WERI-Rb-1 (cell line): ENCODE measurements around the gene CLEC16A.

Source experiments
- DNase-seq: peaks from one replicate; pipeline ENCODE4 v3.0.0-alpha.2; 2020
- H3K27ac ChIP-seq: fragments of 250-450 bp; sonication (Bioruptor Pico); 2 replicates; pipeline ENCODE4 v1.5.1; 2020; ENCODE audit warnings: mild to moderate bottlenecking, moderate library complexity
- H3K27me3 ChIP-seq: fragments of 250-450 bp; sonication (Bioruptor Pico); 2 replicates; pipeline ENCODE4 v1.5.1; 2021; ENCODE audit warnings: mild to moderate bottlenecking, low read depth, moderate library complexity; ENCODE audit not compliant: insufficient read depth, severe bottlenecking
- H3K36me3 ChIP-seq: fragments of 250-450 bp; sonication (Bioruptor Pico); 2 replicates; pipeline ENCODE4 v1.5.1; 2020; ENCODE audit warnings: mild to moderate bottlenecking, moderate library complexity
- H3K4me3 ChIP-seq: 2 replicates; pipeline ENCODE4 v1.5.1; 2011; ENCODE audit warnings: low read depth, mild to moderate bottlenecking, control low read depth, low read length
- H3K9me3 ChIP-seq: fragments of 250-450 bp; sonication (Bioruptor Pico); 2 replicates; pipeline ENCODE4 v1.5.1; 2021; ENCODE audit warnings: mild to moderate bottlenecking, moderate library complexity; ENCODE audit not compliant: severe bottlenecking
- TF ChIP-seq, protein P1 (sequence below): IDR thresholded peaks from 2 replicates; pipeline ENCODE4 v1.5.1; 2011; ENCODE audit warnings: low read depth, mild to moderate bottlenecking, control low read depth, inconsistent platforms, low read length

CLEC16A gene

GRCh38 chr16:11012841-11013240, 68.5 kb downstream of the CLEC16A start:
- Histone ChIP-seq H3K36me3 (peaks cover 7% of the 10 kb centered on the region), H3K9me3 (no peaks in the 10 kb centered on the region), H3K27me3 (no peaks in the 10 kb centered on the region), H3K4me3 (no peak overlapping the region), H3K27ac (no peak overlapping the region)
- no peak for DNase-seq
- TF ChIP-seq, protein P1, sequence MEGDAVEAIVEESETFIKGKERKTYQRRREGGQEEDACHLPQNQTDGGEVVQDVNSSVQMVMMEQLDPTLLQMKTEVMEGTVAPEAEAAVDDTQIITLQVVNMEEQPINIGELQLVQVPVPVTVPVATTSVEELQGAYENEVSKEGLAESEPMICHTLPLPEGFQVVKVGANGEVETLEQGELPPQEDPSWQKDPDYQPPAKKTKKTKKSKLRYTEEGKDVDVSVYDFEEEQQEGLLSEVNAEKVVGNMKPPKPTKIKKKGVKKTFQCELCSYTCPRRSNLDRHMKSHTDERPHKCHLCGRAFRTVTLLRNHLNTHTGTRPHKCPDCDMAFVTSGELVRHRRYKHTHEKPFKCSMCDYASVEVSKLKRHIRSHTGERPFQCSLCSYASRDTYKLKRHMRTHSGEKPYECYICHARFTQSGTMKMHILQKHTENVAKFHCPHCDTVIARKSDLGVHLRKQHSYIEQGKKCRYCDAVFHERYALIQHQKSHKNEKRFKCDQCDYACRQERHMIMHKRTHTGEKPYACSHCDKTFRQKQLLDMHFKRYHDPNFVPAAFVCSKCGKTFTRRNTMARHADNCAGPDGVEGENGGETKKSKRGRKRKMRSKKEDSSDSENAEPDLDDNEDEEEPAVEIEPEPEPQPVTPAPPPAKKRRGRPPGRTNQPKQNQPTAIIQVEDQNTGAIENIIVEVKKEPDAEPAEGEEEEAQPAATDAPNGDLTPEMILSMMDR = no peak

GRCh38 chr16:11014136-11014535, 69.8 kb downstream of the CLEC16A start:
- no peak for DNase-seq
- H3K27ac ChIP-seq = no peak overlapping the region
- no peaks in the 10 kb centered on the region for H3K27me3 ChIP-seq
- no peak overlapping the region for H3K4me3 ChIP-seq
- no peaks in the 10 kb centered on the region for H3K9me3 ChIP-seq
- TF ChIP-seq, protein P1 = no peak
- peaks cover 7% of the 10 kb centered on the region for H3K36me3 ChIP-seq

DNA sequence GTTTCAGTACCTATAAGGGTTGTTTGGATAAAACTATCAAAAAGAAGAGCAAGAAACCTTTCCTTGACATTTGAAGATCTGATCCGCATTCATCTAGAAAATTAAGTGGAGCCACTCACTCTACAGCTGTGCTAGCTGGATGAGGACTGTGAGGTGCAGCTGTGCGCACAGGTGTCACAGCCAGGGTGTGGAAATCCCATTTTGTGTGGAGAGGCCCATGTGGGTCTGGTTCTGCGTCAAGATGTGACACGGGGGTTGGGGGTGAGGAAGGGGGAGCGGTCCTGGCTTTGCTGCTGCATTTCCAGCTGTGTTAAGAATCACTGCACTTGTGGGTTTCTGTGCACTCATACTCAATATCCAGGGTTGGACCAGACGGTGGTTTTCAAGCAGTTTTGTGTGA, 70.7 kb downstream of the CLEC16A start:
- no peak for DNase-seq
- Histone ChIP-seq H3K4me3 (no peak overlapping the region), H3K27ac (no peak overlapping the region), H3K36me3 (peaks cover 7% of the 10 kb centered on the region), H3K9me3 (no peaks in the 10 kb centered on the region), H3K27me3 (no peaks in the 10 kb centered on the region)
- TF ChIP-seq, protein P1 = no peak

GRCh38 chr16:11015607-11016006, 71.2 kb downstream of the CLEC16A start:
- Histone ChIP-seq H3K36me3 (peaks cover 11% of the 10 kb centered on the region), H3K4me3 (no peak overlapping the region), H3K27ac (no peak overlapping the region), H3K27me3 (no peaks in the 10 kb centered on the region), H3K9me3 (no peaks in the 10 kb centered on the region)
- no peak for DNase-seq
- TF ChIP-seq, protein P1 = no peak

DNA sequence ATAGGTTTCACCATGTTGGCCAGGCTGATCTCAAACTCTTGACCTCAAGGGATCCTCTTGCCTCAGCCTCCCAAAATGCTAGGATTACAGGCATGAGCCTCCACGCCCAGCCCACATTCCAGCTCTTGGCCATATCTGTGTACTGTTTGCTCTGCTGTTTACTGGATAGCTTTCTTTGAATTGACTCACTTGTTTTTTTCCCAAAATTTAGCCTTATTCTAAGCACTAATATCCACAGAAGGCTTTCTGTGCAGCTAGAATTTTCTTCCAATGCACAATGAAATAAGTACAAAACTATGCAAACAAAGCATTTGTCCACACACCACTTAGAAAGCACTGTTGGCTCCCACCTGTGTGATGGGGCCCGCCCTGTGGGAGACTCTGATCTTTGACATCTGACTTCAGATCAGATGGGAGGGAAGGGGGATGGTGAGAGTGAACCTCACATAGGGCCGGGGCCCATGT, 72.2 kb downstream of the CLEC16A start:
- TF ChIP-seq, protein P1 = no peak
- H3K4me3 ChIP-seq = no peak overlapping the region
- H3K27me3 ChIP-seq = no peaks in the 10 kb centered on the region
- no peak overlapping the region for H3K27ac ChIP-seq
- no peaks in the 10 kb centered on the region for H3K9me3 ChIP-seq
- no peak for DNase-seq
- H3K36me3 ChIP-seq = peaks cover 7% of the 10 kb centered on the region

- peaks cover 7% of the 10 kb centered on the region for H3K36me3 ChIP-seq
- H3K9me3 ChIP-seq = no peaks in the 10 kb centered on the region
- no peak for DNase-seq
- no peaks in the 10 kb centered on the region for H3K27me3 ChIP-seq
- no peak overlapping the region for H3K4me3 ChIP-seq
- no peak overlapping the region for H3K27ac ChIP-seq
- TF ChIP-seq, protein P1 = no peak
Measured at GRCh38 chr16:11016993-11017392, 72.6 kb downstream of the CLEC16A start.
